BLaER1 (cell line): ENCODE measurements around the gene UNC5B.

Experiments used
- H3K27ac ChIP-seq: shearing (Covaris generic); formaldehyde crosslinking; 2 replicates; pipeline ENCODE4 v1.8.1; 2022
- H3K27me3 ChIP-seq: shearing (Covaris generic); formaldehyde crosslinking; 2 replicates; pipeline ENCODE4 v1.8.1; 2022
- H3K36me3 ChIP-seq: shearing (Covaris generic); formaldehyde crosslinking; 2 replicates; pipeline ENCODE4 v1.8.1; 2022
- H3K4me1 ChIP-seq: shearing (Covaris generic); formaldehyde crosslinking; 2 replicates; pipeline ENCODE4 v1.8.1; 2022
- H3K4me2 ChIP-seq: shearing (Covaris generic); formaldehyde crosslinking; 2 replicates; pipeline ENCODE4 v1.8.1; 2022
- H3K4me3 ChIP-seq: shearing (Covaris generic); formaldehyde crosslinking; 2 replicates; pipeline ENCODE4 v1.8.1; 2022
- H3K9ac ChIP-seq: shearing (Covaris generic); formaldehyde crosslinking; 2 replicates; pipeline ENCODE4 v1.8.1; 2022
- H3K9me3 ChIP-seq: shearing (Covaris generic); formaldehyde crosslinking; 2 replicates; pipeline ENCODE4 v1.8.1; 2022
- H4K20me1 ChIP-seq: shearing (Covaris generic); formaldehyde crosslinking; 2 replicates; pipeline ENCODE4 v1.8.1; 2022
- Cebpa-rat ChIP-seq: shearing (Covaris generic); IDR thresholded peaks from 2 replicates; pipeline ENCODE4 v1.8.1; 2022

The UNC5B gene

DNA sequence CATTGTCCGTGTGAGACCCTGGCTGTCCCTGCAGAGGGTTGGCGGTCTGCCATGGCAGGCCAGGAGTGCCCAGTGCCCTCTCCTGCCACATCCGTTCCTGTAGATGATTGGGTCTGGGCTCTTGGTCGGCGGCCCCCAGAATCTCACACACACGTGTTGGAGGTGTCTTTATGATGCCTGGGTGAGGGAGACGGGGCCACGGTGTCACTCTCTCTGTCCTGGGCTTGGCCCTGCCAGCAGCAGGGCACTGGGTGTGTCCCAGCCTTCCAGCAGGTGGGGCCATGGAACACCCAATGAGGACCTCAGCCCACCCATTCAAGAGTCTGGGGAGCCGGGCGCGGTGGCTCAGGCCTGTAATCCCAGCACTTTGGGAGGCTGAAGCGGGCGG is 30.2 kb downstream of the UNC5B start:
- Histone ChIP-seq H3K9me3 (no peaks in the 10 kb centered on the region), H3K36me3 (no peaks in the 10 kb centered on the region), H3K4me3 (no peak overlapping the region), H3K27ac (no peak overlapping the region), H3K4me2 (peak overlapping the region; percentile 92), H3K9ac (peak overlapping the region; percentile 16; the same call in 1 of the 2 replicates), H3K4me1 (peaks cover 98% of the 10 kb centered on the region), H3K27me3 (no peaks in the 10 kb centered on the region), H4K20me1 (0 out of 2 replicates have a peak, but pooled peaks cover 5% of the 10 kb centered on the region)
- TF ChIP-seq Cebpa-rat, result no peak

DNA sequence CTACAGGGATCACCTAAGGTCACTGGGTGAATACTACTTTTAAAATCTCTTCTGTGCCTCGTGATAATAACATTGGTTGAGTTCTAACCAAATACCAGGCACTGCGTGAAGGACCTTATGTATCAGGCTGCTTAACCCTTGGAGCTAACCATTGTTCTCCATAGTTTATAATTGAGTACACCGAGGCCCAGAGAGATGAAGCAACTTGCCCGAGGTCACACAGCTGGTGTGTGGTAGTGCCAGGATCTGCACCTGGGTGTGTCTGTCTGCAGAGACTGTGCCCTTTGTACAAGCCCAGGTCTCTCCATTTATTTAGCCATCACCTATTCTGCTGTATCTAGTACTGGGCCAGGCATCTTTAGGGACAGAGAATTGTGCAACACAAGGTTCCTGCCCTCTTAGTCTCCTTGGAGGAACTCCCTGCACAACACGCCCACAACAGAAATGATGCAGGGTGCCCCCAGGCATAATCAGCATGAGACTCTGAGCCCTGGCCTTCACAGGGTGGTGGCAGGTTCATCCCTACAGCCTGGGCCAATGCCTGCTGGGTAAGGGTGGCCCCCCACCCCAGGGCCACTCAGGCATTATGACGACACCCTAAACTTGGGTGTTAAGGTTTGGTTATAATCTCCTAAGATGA is 31.5 kb downstream of the UNC5B start:
- Histone ChIP-seq H3K4me2 (peak overlapping the region; percentile 82), H3K9me3 (no peaks in the 10 kb centered on the region), H3K27me3 (no peaks in the 10 kb centered on the region), H3K4me1 (peaks cover 97% of the 10 kb centered on the region), H4K20me1 (0 out of 2 replicates have a peak, but pooled peaks cover 5% of the 10 kb centered on the region), H3K9ac (no peak overlapping the region; the same call in 1 of the 2 replicates), H3K27ac (no peak overlapping the region), H3K36me3 (no peaks in the 10 kb centered on the region), H3K4me3 (peak overlapping the region; percentile 16; the same call in 1 of the 2 replicates)
- peak; percentile 37; the same call in 1 of the 2 replicates for TF ChIP-seq Cebpa-rat

DNA sequence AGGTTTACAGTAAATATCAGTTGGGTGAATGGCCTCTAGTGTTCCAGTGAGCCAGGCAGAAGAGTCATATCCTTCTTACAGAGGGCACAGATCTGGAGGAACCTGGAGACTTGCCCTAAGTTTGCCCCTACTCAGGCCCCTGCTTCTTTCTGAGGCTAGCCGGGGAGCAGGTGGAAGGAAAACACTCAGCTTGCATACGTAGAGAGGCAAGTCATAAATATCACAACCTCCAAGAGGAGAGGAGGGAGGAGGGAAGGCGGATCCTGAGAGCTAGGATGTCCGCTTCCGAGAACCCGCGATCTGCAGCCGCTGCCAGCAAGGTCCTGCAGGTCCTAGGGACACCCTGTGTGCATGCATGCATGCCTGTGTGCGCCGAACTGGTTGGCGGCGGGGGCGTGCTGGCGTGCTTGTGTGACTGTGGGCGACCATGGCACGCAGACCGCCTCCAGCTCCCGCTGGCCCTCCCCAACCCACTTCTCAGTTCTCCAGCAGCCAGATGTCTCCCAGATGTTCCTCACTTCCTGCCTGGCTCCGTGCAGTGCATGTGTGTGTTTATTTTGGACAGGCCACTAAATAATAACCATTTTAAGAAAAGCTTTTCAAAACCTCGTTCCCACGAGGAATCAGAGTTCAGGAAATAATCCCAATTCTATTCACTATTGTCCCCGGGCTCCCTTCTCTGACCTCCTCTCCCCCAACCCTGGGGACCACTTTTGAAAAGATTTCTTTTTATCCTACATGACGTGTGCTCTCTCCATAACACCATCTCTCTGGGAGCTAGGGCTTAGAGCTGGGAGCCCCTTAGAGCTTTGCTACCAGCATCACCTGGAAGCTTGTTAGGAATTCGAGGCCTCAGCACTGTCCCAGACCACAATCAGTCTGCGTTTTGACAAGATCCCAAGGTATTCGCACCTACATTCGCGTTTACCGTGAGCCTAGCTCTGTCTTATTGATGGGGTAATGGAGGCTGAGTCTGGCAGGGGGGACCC is 32.4 kb downstream of the UNC5B start:
- Histone ChIP-seq H4K20me1 (0 out of 2 replicates have a peak, but pooled peaks cover under 1% of the 10 kb centered on the region), H3K4me1 (peaks cover 93% of the 10 kb centered on the region), H3K9ac (no peak overlapping the region; the same call in 1 of the 2 replicates), H3K4me3 (peak overlapping the region; percentile 16; the same call in 1 of the 2 replicates), H3K27me3 (no peaks in the 10 kb centered on the region), H3K9me3 (no peaks in the 10 kb centered on the region), H3K4me2 (peak overlapping the region; percentile 82), H3K27ac (no peak overlapping the region), H3K36me3 (no peaks in the 10 kb centered on the region)
- TF ChIP-seq Cebpa-rat, result no peak

DNA sequence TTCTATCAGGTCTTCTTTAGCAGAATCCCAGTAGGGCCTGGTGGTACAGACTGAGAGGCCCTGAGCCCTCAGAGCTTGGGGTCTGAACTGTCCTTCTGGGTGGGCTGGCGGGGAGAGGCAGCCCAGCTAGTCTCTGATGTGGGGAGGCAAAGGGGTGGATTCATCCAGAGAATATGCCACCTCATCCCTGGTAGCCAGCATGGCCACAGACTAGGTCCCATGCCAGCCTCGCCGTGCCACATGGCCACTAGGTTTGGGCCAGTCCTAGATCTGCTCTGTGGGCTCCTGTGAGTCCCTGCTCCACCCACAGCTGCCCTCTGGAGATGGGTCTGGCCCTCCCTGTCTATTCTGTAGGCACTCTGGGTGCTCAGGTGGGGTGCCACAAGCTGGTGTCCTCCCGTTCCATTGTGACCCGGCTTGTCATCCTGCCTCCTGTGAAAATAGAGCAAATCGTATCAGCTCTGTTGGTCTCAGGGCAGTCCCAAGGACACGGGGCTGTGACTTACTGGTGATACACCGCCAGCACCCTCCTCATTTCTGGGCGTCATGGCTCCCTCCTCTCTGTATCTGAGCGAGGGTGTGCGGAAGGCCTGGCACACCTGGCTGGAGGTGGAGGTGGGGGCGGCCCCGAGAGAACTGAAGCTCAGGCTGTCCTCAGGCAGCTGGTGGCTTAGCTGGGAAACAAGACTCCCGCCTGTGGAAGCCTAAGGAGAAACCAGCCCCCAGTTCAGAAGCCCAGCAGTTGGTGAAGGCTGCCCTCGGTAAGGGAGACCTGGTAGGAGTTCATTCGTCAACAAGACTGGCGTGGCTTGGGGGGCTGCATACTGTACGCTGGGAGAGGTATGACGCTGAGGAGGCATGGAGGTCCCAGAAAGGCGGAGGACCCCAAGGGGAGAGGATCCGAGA is 33.3 kb downstream of the UNC5B start:
- no peaks in the 10 kb centered on the region for H4K20me1 ChIP-seq
- H3K4me2 ChIP-seq, result peak overlapping the region; percentile 82
- H3K27me3 ChIP-seq, result no peaks in the 10 kb centered on the region
- peaks cover 83% of the 10 kb centered on the region for H3K4me1 ChIP-seq
- no peak for TF ChIP-seq Cebpa-rat
- no peak overlapping the region for H3K4me3 ChIP-seq
- no peak overlapping the region for H3K27ac ChIP-seq
- no peaks in the 10 kb centered on the region for H3K9me3 ChIP-seq
- H3K36me3 ChIP-seq, result no peaks in the 10 kb centered on the region
- H3K9ac ChIP-seq, result no peak overlapping the region

DNA sequence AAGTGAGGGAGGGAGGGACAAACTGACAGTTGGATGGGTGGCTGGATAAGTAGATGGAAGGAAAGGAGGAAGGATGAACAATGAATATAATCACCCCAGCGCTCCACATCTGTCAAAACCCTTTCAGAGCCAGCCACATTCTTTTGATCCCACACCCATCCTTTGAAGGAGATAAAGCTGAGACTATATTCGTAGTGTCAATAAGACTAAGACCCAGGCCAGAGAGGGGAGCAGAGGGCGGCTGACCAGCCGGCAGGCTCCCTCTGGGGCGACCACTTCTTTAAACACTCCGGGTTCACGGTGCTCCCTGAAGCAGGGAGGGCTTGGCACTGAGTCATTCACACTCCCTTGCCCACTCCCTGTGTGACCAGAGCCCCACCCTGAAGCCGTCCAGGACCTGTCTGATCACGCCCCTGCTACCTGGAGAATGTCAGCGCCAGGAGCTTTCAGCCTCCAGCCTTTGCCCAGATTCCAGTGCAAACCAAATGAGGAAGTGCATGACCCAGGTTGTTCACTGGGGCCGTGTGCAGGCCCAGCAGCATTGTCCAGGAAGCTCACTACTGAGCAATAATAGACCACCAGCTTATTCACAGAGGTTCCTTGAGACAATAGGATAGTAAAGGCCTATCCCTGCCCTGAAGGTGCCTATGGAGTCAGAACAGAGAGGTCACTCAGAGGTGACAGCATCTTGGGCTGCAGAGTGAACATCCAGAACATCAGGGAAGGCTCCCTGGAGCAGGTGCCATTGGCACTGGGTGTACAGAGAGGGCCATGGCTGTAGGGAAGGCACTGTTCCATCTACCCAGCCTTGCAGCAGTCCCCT is 34.4 kb downstream of the UNC5B start:
- Histone ChIP-seq H3K27ac (no peak overlapping the region), H3K4me2 (peak overlapping the region; percentile 82), H3K9ac (no peak overlapping the region)

DNA sequence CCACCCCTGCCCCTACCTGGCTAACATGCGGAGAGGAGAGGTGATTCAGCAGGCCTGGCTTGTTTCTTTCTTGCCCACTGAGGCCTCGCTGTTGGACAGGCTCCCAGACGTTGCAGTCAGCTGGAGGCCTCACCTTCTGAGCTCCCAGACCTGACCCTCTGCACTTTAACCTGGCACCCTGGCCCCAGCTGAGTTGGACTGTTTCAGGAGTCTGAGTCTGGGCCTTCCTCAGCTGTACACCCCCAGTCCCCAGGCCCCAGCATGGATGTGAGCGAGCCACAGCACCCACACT is 35.0 kb downstream of the UNC5B start:
- H3K9me3 ChIP-seq, result no peaks in the 10 kb centered on the region
- H3K27me3 ChIP-seq, result no peaks in the 10 kb centered on the region
- H4K20me1 ChIP-seq, result no peaks in the 10 kb centered on the region
- H3K4me1 ChIP-seq, result peaks cover 67% of the 10 kb centered on the region
- no peak overlapping the region for H3K9ac ChIP-seq
- H3K4me2 ChIP-seq, result peak overlapping the region; percentile 82; the same call in 1 of the 2 replicates
- H3K27ac ChIP-seq, result no peak overlapping the region
- no peak overlapping the region for H3K4me3 ChIP-seq
- no peaks in the 10 kb centered on the region for H3K36me3 ChIP-seq
- TF ChIP-seq Cebpa-rat, result no peak

More for the DNA sequence above, 34.4 kb downstream of the UNC5B start:
- no peaks in the 10 kb centered on the region for H3K9me3 ChIP-seq
- TF ChIP-seq Cebpa-rat, result no peak
- no peaks in the 10 kb centered on the region for H3K36me3 ChIP-seq
- H3K4me3 ChIP-seq, result no peak overlapping the region
- H4K20me1 ChIP-seq, result no peaks in the 10 kb centered on the region
- H3K4me1 ChIP-seq, result peaks cover 72% of the 10 kb centered on the region
- H3K27me3 ChIP-seq, result no peaks in the 10 kb centered on the region

DNA sequence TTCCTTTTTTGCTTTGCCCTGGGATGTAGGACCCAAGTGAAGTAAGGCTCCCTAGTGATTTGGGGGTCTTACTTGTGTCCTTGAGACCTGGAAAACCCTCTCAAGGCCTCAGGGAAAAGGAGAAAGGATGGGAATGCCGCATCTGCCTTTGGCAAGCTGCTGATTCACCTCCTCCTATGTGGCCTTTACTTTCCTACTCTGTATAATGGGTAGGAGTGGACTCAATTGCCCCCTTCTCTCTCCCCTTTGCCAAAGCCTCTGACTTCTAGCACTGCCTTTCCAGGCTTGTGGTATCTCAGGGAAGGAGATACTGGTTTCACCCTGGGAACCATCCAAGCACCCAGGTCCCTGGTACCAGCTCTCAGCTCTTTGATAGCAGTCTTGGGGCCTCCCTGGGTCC is 35.4 kb downstream of the UNC5B start:
- no peaks in the 10 kb centered on the region for H3K27me3 ChIP-seq
- TF ChIP-seq Cebpa-rat, result no peak
- no peak overlapping the region for H3K4me3 ChIP-seq
- H3K4me1 ChIP-seq, result peaks cover 62% of the 10 kb centered on the region
- H3K36me3 ChIP-seq, result no peaks in the 10 kb centered on the region
- no peaks in the 10 kb centered on the region for H3K9me3 ChIP-seq
- H3K9ac ChIP-seq, result no peak overlapping the region
- H4K20me1 ChIP-seq, result no peaks in the 10 kb centered on the region
- H3K4me2 ChIP-seq, result no peak overlapping the region
- H3K27ac ChIP-seq, result no peak overlapping the region

DNA sequence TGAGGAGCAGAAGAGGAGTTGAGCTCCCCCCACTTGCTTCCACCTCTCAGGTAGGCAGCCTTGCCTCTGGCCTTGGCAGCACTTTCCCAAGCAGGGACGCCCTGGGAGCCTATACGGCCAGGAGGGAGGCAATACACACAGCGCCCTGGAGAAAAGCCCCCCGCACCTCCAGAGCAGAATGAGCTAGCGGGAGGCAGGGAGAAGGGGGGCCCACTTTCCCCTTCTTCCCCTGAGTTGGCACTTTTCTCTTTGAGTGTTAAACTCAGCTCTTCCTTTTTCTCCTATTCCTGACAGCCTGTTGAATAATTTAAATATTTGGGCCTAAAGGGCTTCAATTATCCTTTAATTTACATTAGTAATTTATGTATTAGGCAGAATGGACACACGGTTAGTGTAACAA is 35.8 kb downstream of the UNC5B start:
- Histone ChIP-seq H3K4me1 (peaks cover 58% of the 10 kb centered on the region), H3K27me3 (no peaks in the 10 kb centered on the region), H3K27ac (no peak overlapping the region), H3K9me3 (no peaks in the 10 kb centered on the region), H3K36me3 (no peaks in the 10 kb centered on the region), H3K4me3 (no peak overlapping the region), H3K9ac (no peak overlapping the region), H3K4me2 (no peak overlapping the region), H4K20me1 (no peaks in the 10 kb centered on the region)
- no peak for TF ChIP-seq Cebpa-rat

DNA sequence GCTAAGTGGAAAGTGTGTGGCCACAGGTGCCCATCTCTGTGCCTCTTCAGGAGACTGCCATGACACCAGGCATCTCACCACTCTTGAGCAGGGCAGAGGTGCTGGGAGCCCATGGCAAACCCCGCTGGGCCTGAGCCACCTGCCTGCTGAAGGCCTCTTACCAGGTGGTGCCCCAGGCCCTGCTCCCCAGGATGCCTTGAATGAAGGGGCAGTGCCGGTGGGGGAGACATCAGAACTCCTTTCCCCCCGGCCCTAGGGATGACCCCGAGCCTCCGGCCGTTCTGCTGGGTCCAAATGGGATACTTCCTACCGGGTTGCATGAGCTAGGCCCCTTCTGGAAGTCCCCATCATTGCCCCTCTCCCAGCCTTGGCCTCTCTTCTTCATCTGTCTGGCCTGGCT is 37.6 kb downstream of the UNC5B start:
- no peaks in the 10 kb centered on the region for H3K9me3 ChIP-seq
- no peak overlapping the region for H3K9ac ChIP-seq
- peaks cover 48% of the 10 kb centered on the region for H3K4me1 ChIP-seq
- no peak for TF ChIP-seq Cebpa-rat
- H3K36me3 ChIP-seq, result no peaks in the 10 kb centered on the region
- H3K27ac ChIP-seq, result no peak overlapping the region
- H3K4me2 ChIP-seq, result no peak overlapping the region
- H3K4me3 ChIP-seq, result no peak overlapping the region
- no peaks in the 10 kb centered on the region for H4K20me1 ChIP-seq
- H3K27me3 ChIP-seq, result no peaks in the 10 kb centered on the region
